WERI-Rb-1 (cell line): ENCODE results near the gene PTPRS.

Experiments used
- DNase-seq: peaks from one replicate; pipeline ENCODE4 v3.0.0-alpha.2; 2020
- H3K27ac ChIP-seq: fragments of 250-450 bp; sonication (Bioruptor Pico); 2 replicates; pipeline ENCODE4 v1.5.1; 2020; ENCODE audit warnings: mild to moderate bottlenecking, moderate library complexity
- H3K27me3 ChIP-seq: fragments of 250-450 bp; sonication (Bioruptor Pico); 2 replicates; pipeline ENCODE4 v1.5.1; 2021; ENCODE audit warnings: mild to moderate bottlenecking, low read depth, moderate library complexity; ENCODE audit not compliant: insufficient read depth, severe bottlenecking
- H3K36me3 ChIP-seq: fragments of 250-450 bp; sonication (Bioruptor Pico); 2 replicates; pipeline ENCODE4 v1.5.1; 2020; ENCODE audit warnings: mild to moderate bottlenecking, moderate library complexity
- H3K4me3 ChIP-seq: 2 replicates; pipeline ENCODE4 v1.5.1; 2011; ENCODE audit warnings: low read depth, mild to moderate bottlenecking, control low read depth, low read length
- H3K9me3 ChIP-seq: fragments of 250-450 bp; sonication (Bioruptor Pico); 2 replicates; pipeline ENCODE4 v1.5.1; 2021; ENCODE audit warnings: mild to moderate bottlenecking, moderate library complexity; ENCODE audit not compliant: severe bottlenecking
- CTCF ChIP-seq: IDR thresholded peaks from 2 replicates; pipeline ENCODE4 v1.5.1; 2011; ENCODE audit warnings: low read depth, mild to moderate bottlenecking, control low read depth, inconsistent platforms, low read length

The PTPRS gene

DNA sequence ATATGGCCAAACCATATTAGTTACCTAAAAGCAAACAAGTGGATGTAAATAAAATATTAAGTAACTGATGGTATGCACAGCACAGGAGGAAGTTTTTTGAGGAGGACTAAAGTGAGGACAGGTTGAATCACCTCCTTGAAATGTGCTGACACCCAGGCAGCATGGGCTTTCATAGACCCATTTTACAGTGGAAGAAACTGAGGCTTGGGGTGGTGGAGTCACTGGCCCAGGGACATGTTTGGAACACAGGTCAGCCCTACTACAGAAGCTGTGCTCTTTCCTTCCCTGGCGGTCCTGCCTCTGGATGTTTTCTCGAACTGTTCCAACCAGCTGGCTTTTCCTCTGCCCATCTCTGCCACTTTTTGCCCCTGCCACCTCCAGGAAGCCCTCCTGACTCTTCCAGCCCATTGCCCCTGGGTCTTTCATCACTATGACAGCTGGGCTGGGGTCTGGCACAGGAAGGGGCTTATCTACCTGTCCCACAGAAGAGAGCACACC, 11.2 kb upstream of the PTPRS start:
- H3K27ac ChIP-seq = no peak overlapping the region
- peaks cover 6% of the 10 kb centered on the region for H3K9me3 ChIP-seq
- H3K36me3 ChIP-seq = no peaks in the 10 kb centered on the region
- no peak overlapping the region for H3K4me3 ChIP-seq
- no peaks in the 10 kb centered on the region for H3K27me3 ChIP-seq
- TF ChIP-seq CTCF = no peak
- no peak for DNase-seq

GRCh38 chr19:5349041-5349440, 8.4 kb upstream of the PTPRS start:
- Histone ChIP-seq H3K27me3 (no peaks in the 10 kb centered on the region), H3K27ac (no peak overlapping the region), H3K36me3 (no peaks in the 10 kb centered on the region), H3K9me3 (peaks cover 6% of the 10 kb centered on the region), H3K4me3 (no peak overlapping the region)
- peak; percentile 70 for DNase-seq
- TF ChIP-seq CTCF = peak; percentile 63

DNA sequence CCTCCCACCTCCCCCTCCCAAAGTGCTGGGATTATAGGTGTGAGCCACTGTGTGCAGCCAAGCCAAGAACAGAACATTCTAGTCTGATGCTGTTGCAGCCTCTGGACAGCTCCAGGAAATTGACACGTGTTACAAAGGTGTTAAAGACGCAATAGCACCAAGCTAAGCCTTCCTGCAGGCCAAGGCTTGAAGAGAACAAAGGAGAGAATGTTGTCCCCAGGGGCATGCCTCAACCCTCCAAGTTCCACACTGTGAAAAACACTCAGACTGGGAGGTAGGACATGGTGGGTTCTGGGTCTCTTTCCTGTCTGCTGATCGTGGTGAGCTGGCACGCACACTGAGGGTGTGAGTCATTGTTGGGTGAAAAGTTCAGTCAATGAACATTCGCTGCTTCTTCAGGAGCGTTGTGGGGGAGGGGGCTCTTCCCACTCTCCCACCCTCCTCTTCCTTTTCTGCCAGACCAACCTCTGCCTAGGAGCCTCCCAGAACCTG, 5.3 kb upstream of the PTPRS start:
- TF ChIP-seq CTCF = no peak
- no peaks in the 10 kb centered on the region for H3K36me3 ChIP-seq
- no peak overlapping the region for H3K27ac ChIP-seq
- H3K27me3 ChIP-seq = no peaks in the 10 kb centered on the region
- H3K9me3 ChIP-seq = peaks cover 6% of the 10 kb centered on the region
- DNase-seq = no peak
- no peak overlapping the region for H3K4me3 ChIP-seq

GRCh38 chr19:5343848-5344247, 3.2 kb upstream of the PTPRS start:
- Histone ChIP-seq H3K4me3 (no peak overlapping the region), H3K9me3 (peaks cover 6% of the 10 kb centered on the region), H3K27ac (no peak overlapping the region), H3K27me3 (no peaks in the 10 kb centered on the region), H3K36me3 (no peaks in the 10 kb centered on the region)
- no peak for TF ChIP-seq CTCF
- no peak for DNase-seq

DNA sequence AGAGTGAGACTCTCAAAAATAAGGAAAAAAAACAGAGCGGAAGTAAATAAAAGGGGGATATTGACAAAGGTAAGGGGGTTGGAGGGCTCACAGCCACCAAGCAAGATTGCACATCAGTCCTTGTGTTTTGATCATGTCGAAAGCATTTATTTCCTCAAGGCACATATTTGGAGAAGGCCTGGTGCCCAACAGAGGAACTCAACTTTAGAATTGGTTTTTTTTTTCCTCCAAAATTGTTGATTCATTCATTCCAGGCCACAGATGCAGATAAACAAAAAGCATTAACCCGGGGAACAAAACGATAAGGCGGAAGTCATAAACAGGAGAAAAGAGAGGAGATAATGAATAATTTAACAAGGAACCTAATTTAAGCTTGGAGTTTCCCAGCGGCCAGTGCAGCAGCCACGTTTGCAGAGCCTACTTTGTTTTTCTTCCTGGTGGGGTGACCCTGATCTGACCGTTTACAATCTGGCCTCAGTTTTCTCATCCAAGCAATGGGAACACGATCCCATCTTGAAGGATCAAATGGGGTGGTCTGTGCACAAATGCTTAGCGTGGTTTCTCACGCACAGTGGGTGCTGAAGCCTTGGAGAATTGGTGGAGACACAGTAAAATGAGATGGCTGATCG, 2.1 kb upstream of the PTPRS start:
- DNase-seq = no peak
- Histone ChIP-seq H3K27ac (no peak overlapping the region), H3K4me3 (no peak overlapping the region), H3K9me3 (no peaks in the 10 kb centered on the region), H3K36me3 (no peaks in the 10 kb centered on the region), H3K27me3 (no peaks in the 10 kb centered on the region)
- no peak for TF ChIP-seq CTCF

- DNase-seq = no peak
- Histone ChIP-seq H3K27me3 (no peaks in the 10 kb centered on the region), H3K9me3 (no peaks in the 10 kb centered on the region), H3K4me3 (no peak overlapping the region), H3K27ac (no peak overlapping the region), H3K36me3 (no peaks in the 10 kb centered on the region)
- no peak for TF ChIP-seq CTCF
Measured at GRCh38 chr19:5341981-5342380, 1.4 kb upstream of the PTPRS start.
